ENCODE data around the gene VRK3.
A peak's percentile ranks its signal among the peaks of the same experiment; 100 is the strongest.

The VRK3 gene

GRCh38 chr19:50030225-50030624 is 5.1 kb upstream of the VRK3 start:
- no peak for DNase-seq

DNA sequence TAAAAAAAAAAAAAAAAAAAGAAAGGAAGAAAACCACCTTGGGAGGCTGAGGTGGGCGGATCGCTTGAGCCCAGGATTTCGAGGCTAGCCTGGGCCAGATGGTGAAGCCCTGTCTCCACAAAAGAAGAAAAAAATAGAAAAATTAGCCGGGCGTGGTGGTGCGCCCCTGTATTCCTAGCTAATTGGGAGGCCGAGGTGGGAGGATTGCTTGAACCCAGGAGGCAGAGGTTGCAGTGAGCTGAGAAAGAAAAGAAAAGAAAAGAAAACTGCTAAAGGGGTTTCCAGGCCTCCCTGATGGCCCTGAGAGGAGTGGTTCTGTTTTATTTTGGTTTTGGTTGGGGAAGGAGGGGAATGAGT is 1.4 kb upstream of the VRK3 start:
- no peak for DNase-seq

DNA sequence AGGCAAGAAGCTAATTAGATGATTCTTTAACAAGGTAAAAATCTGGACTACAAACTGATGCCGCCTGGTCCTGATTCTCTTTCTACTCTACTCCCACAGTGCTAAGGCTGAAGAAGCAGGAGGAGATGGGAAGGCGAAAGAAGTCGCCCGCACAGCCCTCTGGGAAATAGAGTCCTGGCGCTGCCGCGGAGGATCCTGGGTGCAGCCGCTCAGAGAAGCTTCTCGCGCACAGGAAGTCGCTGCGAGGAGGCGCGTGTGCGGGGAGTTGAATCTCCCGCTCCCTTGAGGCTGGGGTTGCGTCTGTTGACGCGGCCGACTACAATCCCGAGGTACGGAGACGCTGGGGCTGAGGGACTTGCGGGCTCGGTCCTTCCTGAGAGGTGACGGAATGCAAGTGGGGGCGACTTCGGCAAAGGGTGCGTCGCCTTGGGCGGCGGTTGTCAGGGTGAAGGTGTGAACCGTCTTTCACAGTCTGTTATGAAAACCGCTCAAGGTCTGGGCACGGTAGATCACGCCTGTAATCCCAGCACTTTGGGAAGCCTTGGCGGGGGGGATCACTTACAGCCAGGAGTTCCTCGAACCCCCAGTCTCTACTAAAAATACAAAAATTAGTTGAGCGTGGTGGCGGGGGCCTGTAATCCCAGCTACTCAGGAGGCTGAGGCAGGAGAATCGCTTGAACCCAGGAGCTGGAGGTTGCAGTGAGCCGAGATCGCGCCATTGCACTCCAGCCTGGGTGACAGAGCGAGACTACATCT is 800 bp upstream of the VRK3 start, which contains the start of gene ZNF473:
ZNF473 (plus strand) TSS at position 212 of the 756 bp plus-strand sequence. CDS start 5,078 bp downstream, outside the sequence.
- DNase-seq = peak; percentile 69 to 86 (median 76)

- no peak for DNase-seq
These were observed 502 bp downstream of the VRK3 start for GRCh38 chr19:50024719-50025021.

GRCh38 chr19:50022823-50023222 is 2.3 kb downstream of the VRK3 start:
- DNase-seq = no peak

- no peak for DNase-seq
These were observed 4.7 kb downstream of the VRK3 start for GRCh38 chr19:50020481-50020880.

GRCh38 chr19:50016225-50016807 is 8.9 kb downstream of the VRK3 start:
- no peak for DNase-seq

- no peak for DNase-seq
These were observed 16.6 kb downstream of the VRK3 start for GRCh38 chr19:50008532-50008931.

DNA sequence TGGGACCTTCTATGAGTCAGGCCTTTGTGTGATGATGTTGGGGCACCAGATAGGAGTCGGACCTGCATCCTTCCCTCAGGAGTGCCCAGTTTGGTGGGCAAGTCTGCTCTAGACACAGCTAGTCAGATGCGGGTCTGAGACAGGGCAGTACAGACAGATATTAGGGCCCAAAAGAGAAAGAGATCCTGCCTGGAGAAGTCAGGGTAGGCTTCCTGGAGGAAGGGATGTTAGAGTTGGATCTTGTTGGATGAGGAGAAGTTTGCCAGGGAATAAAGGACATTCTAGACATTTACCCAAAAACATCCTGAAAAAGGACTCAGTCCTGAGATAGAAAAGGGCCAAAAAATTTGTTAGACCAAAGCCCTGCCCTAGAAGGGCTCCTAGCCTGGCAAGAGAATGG is 17.2 kb downstream of the VRK3 start:
- no peak for DNase-seq

- no peak for DNase-seq
These were observed 18.0 kb downstream of the VRK3 start for GRCh38 chr19:50007170-50007569.

GRCh38 chr19:50005428-50005827 is 19.7 kb downstream of the VRK3 start:
- no peak for DNase-seq

DNA sequence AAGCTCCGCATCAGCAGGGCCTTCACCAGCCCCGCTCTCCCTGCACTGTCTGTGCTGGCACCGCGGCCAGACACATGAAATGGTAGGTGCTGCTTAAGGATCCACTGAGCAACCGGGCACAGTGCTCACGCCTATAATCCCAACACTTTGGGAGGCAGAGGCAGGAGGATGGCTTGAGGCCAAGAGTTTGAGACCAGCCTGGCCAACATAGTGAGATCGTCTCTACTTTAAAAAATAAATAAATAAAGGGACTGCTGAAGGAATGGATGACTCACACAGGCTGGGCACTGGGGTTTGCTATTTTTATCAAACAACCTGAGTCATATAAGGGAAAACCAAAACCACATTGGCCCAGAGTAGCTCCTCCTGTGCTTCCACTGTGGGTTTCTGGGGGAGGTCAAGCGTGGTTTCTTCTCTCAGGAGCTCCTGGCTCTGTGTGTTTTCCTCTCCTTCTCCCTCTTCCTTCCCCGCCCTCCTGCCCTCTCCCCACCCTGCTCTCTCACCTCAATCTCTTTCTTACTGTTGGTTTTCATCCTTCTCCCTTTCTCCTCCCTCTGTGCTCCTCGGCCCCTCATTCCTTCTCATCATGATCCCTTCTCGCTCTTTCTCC is 21.3 kb downstream of the VRK3 start:
- no peak for DNase-seq

GRCh38 chr19:50003254-50003788 is 21.9 kb downstream of the VRK3 start:
- DNase-seq = no peak

DNA sequence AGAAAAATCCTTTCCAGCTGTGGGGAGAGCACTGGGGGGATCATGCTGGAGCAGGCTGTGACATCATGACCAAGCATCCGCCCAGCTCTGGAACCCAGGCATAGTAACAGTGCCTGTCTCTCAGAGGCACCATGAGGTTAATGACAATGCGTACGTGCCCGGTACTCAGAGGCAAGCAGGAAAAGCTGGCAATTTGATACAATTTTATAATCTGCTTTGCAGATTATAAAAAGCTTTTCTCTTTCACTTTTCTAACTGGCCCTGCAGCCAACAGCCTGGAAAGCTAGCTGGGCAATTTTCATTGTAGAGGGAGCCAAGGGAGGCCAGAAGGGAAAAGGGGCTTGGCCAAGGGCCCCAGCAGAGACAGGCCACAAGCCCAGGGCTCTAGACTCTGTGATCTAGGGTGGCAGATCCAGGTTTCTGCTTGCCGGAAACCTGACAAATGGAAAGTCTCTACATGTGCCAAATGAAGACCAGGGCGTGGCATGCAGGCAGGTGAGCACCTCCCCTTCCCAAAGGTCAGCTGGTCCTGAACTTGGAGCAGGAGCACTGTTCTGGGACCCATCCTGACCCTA is 22.7 kb downstream of the VRK3 start:
- DNase-seq = no peak

GRCh38 chr19:50001775-50002174 is 23.4 kb downstream of the VRK3 start:
- no peak for DNase-seq

DNA sequence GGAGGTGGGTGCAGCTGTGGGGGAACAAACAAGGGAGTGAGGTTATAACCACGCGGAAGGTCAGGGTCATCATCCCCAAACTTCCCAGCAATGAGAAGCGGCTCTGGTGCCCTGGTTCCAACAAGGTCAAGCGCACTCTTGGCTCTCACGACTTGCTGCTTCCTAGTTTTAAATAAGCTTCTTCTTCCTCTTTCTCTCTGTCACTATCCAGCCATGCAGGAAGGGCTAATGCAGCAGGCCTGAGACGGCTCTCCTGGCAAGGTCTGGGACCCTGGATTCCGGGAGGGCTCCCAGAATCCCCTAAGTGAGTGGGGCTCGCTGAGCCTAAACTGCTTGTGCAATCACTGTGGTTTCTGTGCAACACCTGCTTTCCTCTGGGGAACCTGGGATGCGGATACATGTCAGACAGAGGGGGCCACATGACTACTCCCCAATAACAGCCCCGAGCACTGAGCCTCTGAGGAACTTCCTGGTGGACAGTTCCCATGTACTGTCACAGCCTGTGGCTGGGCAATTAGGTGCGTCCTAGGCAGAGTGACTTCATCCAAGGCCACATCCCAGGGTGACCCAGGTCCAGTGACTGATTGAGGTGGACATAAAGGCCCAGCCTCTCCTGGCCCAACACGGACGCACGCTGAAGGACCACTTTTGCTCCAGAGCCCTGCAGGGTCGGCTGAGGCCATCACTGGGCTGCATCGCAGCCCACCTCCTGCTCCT is 24.2 kb downstream of the VRK3 start:
- no peak for DNase-seq

- no peak for DNase-seq
These were observed 24.9 kb downstream of the VRK3 start for GRCh38 chr19:50000038-50000840.

- DNase-seq = no peak
These were observed 25.7 kb downstream of the VRK3 start for GRCh38 chr19:49999371-50000010.

GRCh38 chr19:49997709-49998108 is 27.5 kb downstream of the VRK3 start:
- no peak for DNase-seq

DNA sequence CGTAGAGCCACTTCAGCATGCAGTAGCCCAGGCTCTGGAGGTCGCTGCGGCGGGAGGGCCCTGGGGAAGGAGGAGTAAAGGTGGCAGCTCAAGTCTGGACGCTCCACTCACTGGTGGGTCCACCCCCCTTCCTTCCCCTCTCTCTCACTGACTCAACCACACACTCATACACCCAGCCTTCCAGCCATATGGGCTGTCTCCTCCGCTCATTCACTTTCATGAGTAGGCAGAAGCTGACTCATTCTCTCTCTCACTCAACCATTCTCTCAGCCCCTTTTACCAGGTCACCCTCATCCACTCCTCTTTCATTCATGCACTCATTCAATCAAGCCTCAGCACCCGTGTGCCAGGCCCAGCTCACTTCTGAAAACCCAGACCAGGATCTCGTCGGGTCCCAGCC is 36.7 kb downstream of the VRK3 start:
- no peak for DNase-seq

- no peak for DNase-seq
These were observed 37.2 kb downstream of the VRK3 start for GRCh38 chr19:49988007-49988406.

Data from activated naive CD4-positive, alpha-beta T cell (primary cell).